ENCODE results near the gene AIFM3. TPM values are rescaled to one million over a fixed set of nuclear protein-coding genes. Genes with fewer than 3 reads are reported as not detected.

Gene AIFM3
- total RNA-seq, 1 experiment from 2014 or later: 7.4 TPM

DNA sequence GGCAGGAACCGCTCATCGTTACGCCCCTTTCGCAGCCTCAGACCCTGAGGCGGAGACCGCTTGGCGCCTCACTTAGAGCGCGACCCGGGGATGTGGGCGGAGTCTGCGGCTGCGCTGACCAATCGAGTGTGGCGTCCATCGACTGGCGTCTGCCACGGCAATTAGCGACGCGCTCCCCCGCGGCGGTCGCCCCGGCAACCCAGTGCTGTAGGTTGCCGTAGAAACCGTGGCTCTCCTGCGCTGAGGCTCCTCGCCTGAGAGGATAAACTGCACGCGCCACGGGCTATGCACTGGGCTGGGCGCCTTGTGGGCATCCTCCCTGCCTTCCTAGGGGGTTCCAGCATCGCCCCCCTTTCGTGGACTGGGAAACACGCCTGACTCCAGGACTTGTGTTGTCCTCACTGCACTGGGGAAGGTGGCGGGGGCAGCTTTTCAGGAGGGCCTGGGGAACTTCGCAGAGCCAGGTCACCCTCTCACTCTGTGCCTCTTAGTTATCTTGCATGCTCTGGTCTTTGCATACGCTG, 47.2 kb downstream of the AIFM3 start:
- TF ChIP-seq, protein P1, sequence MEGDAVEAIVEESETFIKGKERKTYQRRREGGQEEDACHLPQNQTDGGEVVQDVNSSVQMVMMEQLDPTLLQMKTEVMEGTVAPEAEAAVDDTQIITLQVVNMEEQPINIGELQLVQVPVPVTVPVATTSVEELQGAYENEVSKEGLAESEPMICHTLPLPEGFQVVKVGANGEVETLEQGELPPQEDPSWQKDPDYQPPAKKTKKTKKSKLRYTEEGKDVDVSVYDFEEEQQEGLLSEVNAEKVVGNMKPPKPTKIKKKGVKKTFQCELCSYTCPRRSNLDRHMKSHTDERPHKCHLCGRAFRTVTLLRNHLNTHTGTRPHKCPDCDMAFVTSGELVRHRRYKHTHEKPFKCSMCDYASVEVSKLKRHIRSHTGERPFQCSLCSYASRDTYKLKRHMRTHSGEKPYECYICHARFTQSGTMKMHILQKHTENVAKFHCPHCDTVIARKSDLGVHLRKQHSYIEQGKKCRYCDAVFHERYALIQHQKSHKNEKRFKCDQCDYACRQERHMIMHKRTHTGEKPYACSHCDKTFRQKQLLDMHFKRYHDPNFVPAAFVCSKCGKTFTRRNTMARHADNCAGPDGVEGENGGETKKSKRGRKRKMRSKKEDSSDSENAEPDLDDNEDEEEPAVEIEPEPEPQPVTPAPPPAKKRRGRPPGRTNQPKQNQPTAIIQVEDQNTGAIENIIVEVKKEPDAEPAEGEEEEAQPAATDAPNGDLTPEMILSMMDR (conservative IDR thresholded peaks at IDR 0.05): no peak
- no peak for TF ChIP-seq EZH2 (IDR thresholded peaks at IDR 0.05; ENCODE audit: low read depth)
- H4K20me1 ChIP-seq (ENCODE audit: insufficient read depth): no peaks in the 10 kb centered on the region
- ChIA-PET POLR2A (ENCODE audit: unreplicated experiment) (interaction anchor here (0.5 to 0.7 kb wide), 3 partner anchors 10 to 89 kb away, joined by 3 to 4 read pairs (median 4); no protein-coding TSS in a partner anchor), CTCF (no interaction called here)
- no peaks in the 10 kb centered on the region for H3K9me3 ChIP-seq (ENCODE audit: insufficient read depth, low read depth)
- no peaks in the 10 kb centered on the region for H3K9me2 ChIP-seq (ENCODE audit: insufficient read depth)
- no peak overlapping the region for H2AFZ ChIP-seq
- H3K79me2 ChIP-seq (ENCODE audit: low read depth): no peaks in the 10 kb centered on the region
- no peak overlapping the region for H3K4me3 ChIP-seq
- H3K4me2 ChIP-seq: peak overlapping the region; percentile 70; the same call in 1 of the 2 replicates
- H3K27me3 ChIP-seq (ENCODE audit: insufficient read depth, low read depth): no peaks in the 10 kb centered on the region
- no peak overlapping the region for H3K27ac ChIP-seq
- BruUV-seq (replicated peaks): no TSS peak
- no peaks in the 10 kb centered on the region for H3K36me3 ChIP-seq (ENCODE audit: low read depth)
- H3F3A ChIP-seq (ENCODE audit: insufficient read depth, low read depth): no peaks in the 10 kb centered on the region
- DNase-seq: peak in 1 of 2 experiments; percentile 45
- peaks cover 15% of the 10 kb centered on the region for H3K4me1 ChIP-seq (replicated peaks; ENCODE audit: insufficient read depth)
- intact Hi-C loops (cut with micrococcal nuclease; ENCODE audit: unreplicated experiment): no loop called here

DNA sequence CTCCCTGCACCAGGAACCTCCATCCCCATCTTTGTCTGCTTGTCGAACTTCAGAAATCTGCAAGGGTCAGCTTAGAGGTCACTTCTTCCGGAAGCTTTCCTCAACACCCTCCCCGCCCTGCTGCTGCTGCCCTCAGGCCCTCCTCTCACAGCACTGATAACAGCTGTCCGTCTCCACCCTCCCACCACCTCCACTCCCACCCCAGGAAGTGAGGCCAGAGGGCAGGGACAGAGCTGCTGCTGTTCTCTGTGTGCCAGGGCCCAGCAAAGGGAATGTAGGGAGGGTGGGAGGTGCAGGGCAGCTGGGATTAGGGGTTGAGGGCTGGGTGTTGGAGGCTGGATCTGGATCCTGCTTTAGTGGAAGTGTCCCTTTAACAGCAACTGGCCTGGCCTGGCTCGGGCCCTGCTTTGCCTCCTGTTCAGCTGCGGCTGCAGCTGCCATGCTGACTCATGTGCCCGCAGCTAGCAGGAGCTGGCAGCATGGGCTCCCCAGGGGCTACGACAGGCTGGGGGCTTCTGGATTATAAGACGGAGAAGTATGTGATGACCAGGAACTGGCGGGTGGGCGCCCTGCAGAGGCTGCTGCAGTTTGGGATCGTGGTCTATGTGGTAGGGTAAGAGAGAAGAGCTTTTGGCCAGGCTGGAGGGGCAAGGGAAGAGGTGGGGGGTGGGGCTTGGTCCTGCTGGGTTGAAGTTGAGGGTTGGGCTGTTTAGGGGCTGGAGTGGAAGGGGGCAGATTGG, 47.8 kb downstream of the AIFM3 start, which contains the start of gene P2RX6:
P2RX6 (plus strand) TSS at position 440 of the 740 bp plus-strand sequence; CDS start at position 450, 10 bp downstream.
- no peaks in the 10 kb centered on the region for H3K36me3 ChIP-seq (ENCODE audit: low read depth)
- no peak for TF ChIP-seq EZH2 (IDR thresholded peaks at IDR 0.05; ENCODE audit: low read depth)
- TF ChIP-seq, protein P1 (conservative IDR thresholded peaks at IDR 0.05): no peak
- peaks cover 15% of the 10 kb centered on the region for H3K4me1 ChIP-seq (replicated peaks; ENCODE audit: insufficient read depth)
- peak; percentile 39 to 40 for DNase-seq
- H2AFZ ChIP-seq: peak within 1 kb of the TSS; percentile 50; the same call in 1 of the 2 replicates
- H3K27me3 ChIP-seq (ENCODE audit: insufficient read depth, low read depth): no peaks in the 10 kb centered on the region
- no peaks in the 10 kb centered on the region for H3K9me3 ChIP-seq (ENCODE audit: insufficient read depth, low read depth)
- H3K27ac ChIP-seq: no peak within 1 kb of the TSS
- intact Hi-C loops (cut with micrococcal nuclease; ENCODE audit: unreplicated experiment): no loop called here
- BruUV-seq (replicated peaks): no TSS peak
- peak within 1 kb of the TSS; percentile 70 for H3K4me2 ChIP-seq
- H3K9me2 ChIP-seq (ENCODE audit: insufficient read depth): no peaks in the 10 kb centered on the region
- H3F3A ChIP-seq (ENCODE audit: insufficient read depth, low read depth): no peaks in the 10 kb centered on the region
- ChIA-PET CTCF (no interaction called here), POLR2A (ENCODE audit: unreplicated experiment) (interaction anchor here (0.5 to 0.7 kb wide), 3 partner anchors 11 to 88 kb away, joined by 3 to 4 read pairs (median 4); no protein-coding TSS in a partner anchor)
- H3K4me3 ChIP-seq: peak within 1 kb of the TSS; percentile 34; the same call in 1 of the 2 replicates
- no peaks in the 10 kb centered on the region for H3K79me2 ChIP-seq (ENCODE audit: low read depth)
- H4K20me1 ChIP-seq (ENCODE audit: insufficient read depth): no peaks in the 10 kb centered on the region

DNA sequence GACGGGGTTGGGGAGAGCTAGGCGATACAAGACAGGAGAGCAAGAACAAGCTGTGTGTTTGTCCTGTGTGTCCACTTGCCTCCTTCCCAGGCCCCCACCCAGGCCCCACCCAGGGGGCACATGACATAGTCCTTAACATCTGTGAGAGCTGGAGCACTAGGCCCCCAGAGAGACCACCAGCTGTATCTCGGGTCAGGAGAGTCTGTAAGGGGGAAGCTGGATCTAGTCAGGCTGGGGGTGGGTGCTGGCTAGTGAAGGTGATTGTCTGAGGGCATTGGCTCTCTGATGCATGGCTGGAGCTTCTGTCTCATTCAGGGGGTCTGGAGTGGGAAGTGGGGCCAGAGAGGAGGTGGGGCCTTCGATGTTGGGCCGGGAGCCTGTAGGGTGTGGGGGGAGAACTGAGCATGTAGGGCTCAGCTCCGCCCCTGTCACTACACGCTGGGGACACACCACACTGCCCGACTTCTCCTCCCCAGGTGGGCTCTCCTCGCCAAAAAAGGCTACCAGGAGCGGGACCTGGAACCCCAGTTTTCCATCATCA, 48.5 kb downstream of the AIFM3 start:
- Histone ChIP-seq H3F3A (ENCODE audit: insufficient read depth, low read depth) (no peaks in the 10 kb centered on the region), H3K4me1 (replicated peaks; ENCODE audit: insufficient read depth) (peaks cover 15% of the 10 kb centered on the region), H3K9me3 (ENCODE audit: insufficient read depth, low read depth) (no peaks in the 10 kb centered on the region), H3K4me3 (peak overlapping the region; percentile 34; the same call in 1 of the 2 replicates), H3K27me3 (ENCODE audit: insufficient read depth, low read depth) (no peaks in the 10 kb centered on the region), H3K4me2 (peak overlapping the region; percentile 70), H4K20me1 (ENCODE audit: insufficient read depth) (no peaks in the 10 kb centered on the region), H2AFZ (no peak overlapping the region), H3K27ac (no peak overlapping the region), H3K79me2 (ENCODE audit: low read depth) (no peaks in the 10 kb centered on the region), H3K36me3 (ENCODE audit: low read depth) (no peaks in the 10 kb centered on the region), H3K9me2 (ENCODE audit: insufficient read depth) (no peaks in the 10 kb centered on the region)
- no TSS peak for BruUV-seq (replicated peaks)
- ChIA-PET CTCF (no interaction called here), POLR2A (ENCODE audit: unreplicated experiment) (interaction anchor here (0.6 kb wide), 1 partner anchor 13 kb away, joined by 3 read pairs; the partner anchor contains the start of gene THAP7)
- no peak for DNase-seq
- intact Hi-C loops (cut with micrococcal nuclease; ENCODE audit: unreplicated experiment): no loop called here
- no peak for TF ChIP-seq EZH2 (IDR thresholded peaks at IDR 0.05; ENCODE audit: low read depth)
- TF ChIP-seq, protein P1 (conservative IDR thresholded peaks at IDR 0.05): no peak

Measured in PC-9 (cell line).